ENCODE data around the gene KCNQ1. TPM values are rescaled to one million over a fixed set of nuclear protein-coding genes. Genes with fewer than 3 reads are reported as not detected.

KCNQ1 gene
- total RNA-seq, 1 experiment from 2014 or later = 10.7 TPM

DNA sequence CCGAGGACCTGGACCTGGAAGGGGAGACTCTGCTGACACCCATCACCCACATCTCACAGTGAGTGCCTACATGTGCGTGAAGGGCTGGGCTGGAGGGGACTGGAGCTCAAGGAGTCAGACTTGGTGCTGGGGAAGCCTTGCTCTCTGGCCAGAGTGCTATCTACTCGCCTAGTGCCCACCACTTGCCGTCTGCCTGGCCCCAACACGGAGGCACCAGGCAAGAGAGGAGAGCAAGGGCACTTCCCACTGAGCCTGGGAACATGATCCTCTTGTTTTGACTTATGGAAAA lies 217.2 kb downstream of the KCNQ1 start:
- Histone ChIP-seq H3K9ac (ENCODE audit: low read length) (no peak overlapping the region), H3K36me3 (ENCODE audit: control insufficient read depth in 1 of 2, insufficient read depth in 2 of 2, low read length in 2 of 2) (no peaks in the 10 kb centered on the region), H3K4me2 (ENCODE audit: low read length) (no peak overlapping the region), H3K4me1 (ENCODE audit: control insufficient read depth in 1 of 2, insufficient read depth in 2 of 2, low read length in 2 of 2) (no peaks in the 10 kb centered on the region), H3K79me2 (ENCODE audit: insufficient read depth, low read length) (no peaks in the 10 kb centered on the region), H2AFZ (ENCODE audit: low read depth, low read length, poor library complexity, severe bottlenecking) (no peak overlapping the region), H3K9me2 (ENCODE audit: insufficient read depth) (no peaks in the 10 kb centered on the region), H3K27ac (ENCODE audit: low read depth, low read length) (no peak overlapping the region), H4K20me1 (ENCODE audit: insufficient read depth) (no peaks in the 10 kb centered on the region), H3K4me3 (replicated peaks in 1 of 2; ENCODE audit: low read depth in 1 of 2, low read length in 2 of 2) (no peak overlapping the region), H3K27me3 (ENCODE audit: insufficient read depth, low read length) (no peaks in the 10 kb centered on the region), H3K9me3 (ENCODE audit: control insufficient read depth in 1 of 2, insufficient read depth in 1 of 2, low read depth in 1 of 2, low read length in 2 of 2) (peaks cover 4% of the 10 kb centered on the region in 2 experiments; a peak in 2 of 4 replicates)
- no TSS peak for BruUV-seq (replicated peaks)
- ChIA-PET RAD21 (ENCODE audit: low non-redundant PET in 1 of 2, low total read pairs in 2 of 2, uncharacterized antibody in 2 of 2, unreplicated experiment in 2 of 2) (no interaction called here), POLR2A (no interaction called here), CTCF (no interaction called here)
- no peak for ATAC-seq
- TF ChIP-seq SRF (IDR thresholded peaks at IDR 0.05; ENCODE audit: low read depth) = no peak
- TF ChIP-seq SP1 (IDR thresholded peaks at IDR 0.05; ENCODE audit: low read depth) = no peak
- intact Hi-C loops (cut with micrococcal nuclease) = no loop called here
- no peak for DNase-seq (ENCODE audit: low read depth, low spot score)

DNA sequence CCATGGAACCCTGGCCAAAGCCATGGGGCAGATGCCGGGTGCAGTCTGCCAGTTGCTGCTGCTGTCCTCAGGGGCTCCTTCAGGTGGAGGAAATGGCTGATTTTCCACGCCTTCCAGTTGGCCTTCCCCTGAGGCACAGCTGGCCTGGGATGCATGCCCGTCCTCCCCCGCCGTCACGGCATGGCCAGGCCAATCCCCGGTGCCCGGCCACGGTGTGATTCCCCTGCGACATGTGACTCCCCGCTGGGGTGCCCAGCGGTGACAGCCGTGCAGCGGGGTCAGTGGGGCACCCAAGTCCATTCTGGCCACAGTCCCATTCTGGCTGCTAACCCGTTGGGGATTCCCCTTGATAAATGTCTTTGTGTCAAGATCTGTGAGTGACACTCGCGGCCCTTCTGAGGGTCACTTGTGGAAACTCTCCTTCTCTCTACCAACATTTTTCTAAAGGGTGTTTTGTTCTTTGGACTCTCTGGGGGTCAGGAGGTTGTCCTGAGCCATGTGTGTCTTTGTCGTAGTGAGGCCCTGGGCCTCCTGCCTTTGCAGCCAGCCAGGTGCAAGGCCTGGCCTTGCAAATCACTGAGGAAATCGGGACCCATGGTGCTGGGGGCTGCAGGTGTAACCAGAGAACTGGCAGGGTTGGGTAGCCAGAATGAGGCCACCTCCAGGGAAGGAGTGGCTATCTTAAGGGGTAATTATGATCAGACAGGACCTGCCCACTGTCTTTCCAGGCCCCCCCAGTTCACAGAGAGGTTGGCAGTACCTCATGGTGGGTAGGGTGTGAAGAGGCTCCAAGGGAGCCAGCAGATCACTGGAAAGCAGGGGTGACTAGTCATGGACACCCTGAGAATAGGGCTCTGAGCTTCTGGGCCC lies 217.9 kb downstream of the KCNQ1 start:
- BruUV-seq (replicated peaks) = no TSS peak
- CTCF ChIA-PET = no interaction called here
- Histone ChIP-seq H3K27ac (ENCODE audit: low read depth, low read length) (no peak overlapping the region), H3K36me3 (ENCODE audit: control insufficient read depth in 1 of 2, insufficient read depth in 2 of 2, low read length in 2 of 2) (no peaks in the 10 kb centered on the region), H4K20me1 (ENCODE audit: insufficient read depth) (no peaks in the 10 kb centered on the region), H3K4me3 (replicated peaks in 1 of 2; ENCODE audit: low read depth in 1 of 2, low read length in 2 of 2) (no peak overlapping the region), H3K9me2 (ENCODE audit: insufficient read depth) (no peaks in the 10 kb centered on the region), H3K9ac (ENCODE audit: low read length) (no peak overlapping the region), H3K79me2 (ENCODE audit: insufficient read depth, low read length) (no peaks in the 10 kb centered on the region), H3K4me1 (ENCODE audit: control insufficient read depth in 1 of 2, insufficient read depth in 2 of 2, low read length in 2 of 2) (no peaks in the 10 kb centered on the region), H2AFZ (ENCODE audit: low read depth, low read length, poor library complexity, severe bottlenecking) (no peak overlapping the region), H3K4me2 (ENCODE audit: low read length) (no peak overlapping the region), H3K9me3 (ENCODE audit: control insufficient read depth in 1 of 2, insufficient read depth in 1 of 2, low read depth in 1 of 2, low read length in 2 of 2) (peaks cover 4% of the 10 kb centered on the region in 2 experiments; a peak in 2 of 4 replicates), H3K27me3 (ENCODE audit: insufficient read depth, low read length) (no peaks in the 10 kb centered on the region)
- intact Hi-C loops (cut with micrococcal nuclease) = no loop called here
- no peak for TF ChIP-seq TCF7L2 (IDR thresholded peaks at IDR 0.05; ENCODE audit: borderline replicate concordance, extremely low read depth, insufficient read depth, insufficient read length)
- no peak for TF ChIP-seq SRF (IDR thresholded peaks at IDR 0.05; ENCODE audit: low read depth)
- no peak for TF ChIP-seq ZNF274 (IDR thresholded peaks at IDR 0.05; ENCODE audit: low read depth, low read length)
- no peak for TF ChIP-seq FOSL1 (IDR thresholded peaks at IDR 0.05; ENCODE audit: low read depth)
- TF ChIP-seq, protein P1, sequence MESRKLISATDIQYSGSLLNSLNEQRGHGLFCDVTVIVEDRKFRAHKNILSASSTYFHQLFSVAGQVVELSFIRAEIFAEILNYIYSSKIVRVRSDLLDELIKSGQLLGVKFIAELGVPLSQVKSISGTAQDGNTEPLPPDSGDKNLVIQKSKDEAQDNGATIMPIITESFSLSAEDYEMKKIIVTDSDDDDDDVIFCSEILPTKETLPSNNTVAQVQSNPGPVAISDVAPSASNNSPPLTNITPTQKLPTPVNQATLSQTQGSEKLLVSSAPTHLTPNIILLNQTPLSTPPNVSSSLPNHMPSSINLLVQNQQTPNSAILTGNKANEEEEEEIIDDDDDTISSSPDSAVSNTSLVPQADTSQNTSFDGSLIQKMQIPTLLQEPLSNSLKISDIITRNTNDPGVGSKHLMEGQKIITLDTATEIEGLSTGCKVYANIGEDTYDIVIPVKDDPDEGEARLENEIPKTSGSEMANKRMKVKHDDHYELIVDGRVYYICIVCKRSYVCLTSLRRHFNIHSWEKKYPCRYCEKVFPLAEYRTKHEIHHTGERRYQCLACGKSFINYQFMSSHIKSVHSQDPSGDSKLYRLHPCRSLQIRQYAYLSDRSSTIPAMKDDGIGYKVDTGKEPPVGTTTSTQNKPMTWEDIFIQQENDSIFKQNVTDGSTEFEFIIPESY (IDR thresholded peaks at IDR 0.05; ENCODE audit: extremely low read depth, insufficient replicate concordance, low read length) = no peak
- ATAC-seq = no peak
- RAD21 ChIA-PET (ENCODE audit: low non-redundant PET in 1 of 2, low total read pairs in 2 of 2, uncharacterized antibody in 2 of 2, unreplicated experiment in 2 of 2) = no interaction called here
- POLR2A ChIA-PET = no interaction called here
- DNase-seq (ENCODE audit: low read depth, low spot score) = no peak
